ENCODE data around the gene UBE2D2. TPM values are rescaled to one million over a fixed set of nuclear protein-coding genes. Genes with fewer than 3 reads are reported as not detected.
A peak's percentile ranks its signal among the peaks of the same experiment; 100 is the strongest.
"Not testable (repeated sequence)": the region's sequence is repeated elsewhere in the genome, so short reads cannot be mapped to it uniquely, and the experiment has no call there.

Gene UBE2D2
- total RNA-seq, 1 experiment from 2014 or later, result 187 TPM

- no peak for TF ChIP-seq CTCF (IDR thresholded peaks at IDR 0.05; ENCODE audit: unreplicated experiment)
- BruUV-seq (replicated peaks), result no TSS peak
- no peak overlapping the region for H3K4me3 Mint-ChIP-seq (ENCODE audit: low read depth, unreplicated experiment)
- H3K4me1 Mint-ChIP-seq (ENCODE audit: low read depth, unreplicated experiment), result peaks cover 22% of the 10 kb centered on the region
- intact Hi-C loops (cut with micrococcal nuclease; ENCODE audit: unreplicated experiment), result no loop called here
- H3K27me3 Mint-ChIP-seq (ENCODE audit: unreplicated experiment), result no peaks in the 10 kb centered on the region
- H3K27ac Mint-ChIP-seq (ENCODE audit: unreplicated experiment), result no peak overlapping the region
- CTCF ChIA-PET, result interaction anchor here (0.6 kb wide), 1 partner anchor 22 kb away, joined by 3 read pairs; no protein-coding TSS in a partner anchor
- H3K9me3 Mint-ChIP-seq (ENCODE audit: low read depth, unreplicated experiment), result no peaks in the 10 kb centered on the region
- H3K36me3 Mint-ChIP-seq (ENCODE audit: insufficient read depth, unreplicated experiment), result no peaks in the 10 kb centered on the region
- no peak for DNase-seq
Observed at GRCh38 chr5:139524446-139524845, 36.7 kb upstream of the UBE2D2 start.

GRCh38 chr5:139524940-139525585 lies 36.1 kb upstream of the UBE2D2 start:
- peaks cover 22% of the 10 kb centered on the region for H3K4me1 Mint-ChIP-seq (ENCODE audit: low read depth, unreplicated experiment)
- no peak overlapping the region for H3K4me3 Mint-ChIP-seq (ENCODE audit: low read depth, unreplicated experiment)
- no peaks in the 10 kb centered on the region for H3K27me3 Mint-ChIP-seq (ENCODE audit: unreplicated experiment)
- H3K36me3 Mint-ChIP-seq (ENCODE audit: insufficient read depth, unreplicated experiment), result no peaks in the 10 kb centered on the region
- BruUV-seq (replicated peaks), result no TSS peak
- no peaks in the 10 kb centered on the region for H3K9me3 Mint-ChIP-seq (ENCODE audit: low read depth, unreplicated experiment)
- no peak overlapping the region for H3K27ac Mint-ChIP-seq (ENCODE audit: unreplicated experiment)
- CTCF ChIA-PET, result interaction anchor here (0.6 kb wide), 1 partner anchor 23 kb away, joined by 3 read pairs; no protein-coding TSS in a partner anchor
- DNase-seq, result no peak
- intact Hi-C loops (cut with micrococcal nuclease; ENCODE audit: unreplicated experiment), result loop anchor here (5.0 kb wide), 1 partner anchor 37 kb away; the partner anchor contains the start of gene UBE2D2
- TF ChIP-seq CTCF (IDR thresholded peaks at IDR 0.05; ENCODE audit: unreplicated experiment), result no peak

- intact Hi-C loops (cut with micrococcal nuclease; ENCODE audit: unreplicated experiment), result loop anchor here (5.0 kb wide), 1 partner anchor 37 kb away; the partner anchor contains the start of gene UBE2D2
- H3K27me3 Mint-ChIP-seq (ENCODE audit: unreplicated experiment); H3K27ac Mint-ChIP-seq (ENCODE audit: unreplicated experiment); H3K9me3 Mint-ChIP-seq (ENCODE audit: low read depth, unreplicated experiment); H3K36me3 Mint-ChIP-seq (ENCODE audit: insufficient read depth, unreplicated experiment); CTCF ChIA-PET; BruUV-seq (replicated peaks): not testable (repeated sequence)
- DNase-seq, result peak; percentile 13
- Mint-ChIP-seq H3K4me3 (ENCODE audit: low read depth, unreplicated experiment) (peak overlapping the region; percentile 11), H3K4me1 (ENCODE audit: low read depth, unreplicated experiment) (peaks cover 22% of the 10 kb centered on the region)
Observed at GRCh38 chr5:139525586-139526308, 35.4 kb upstream of the UBE2D2 start.

GRCh38 chr5:139526309-139527089 lies 34.6 kb upstream of the UBE2D2 start:
- not testable (repeated sequence) for H3K36me3 Mint-ChIP-seq (ENCODE audit: insufficient read depth, unreplicated experiment); H3K27me3 Mint-ChIP-seq (ENCODE audit: unreplicated experiment); H3K9me3 Mint-ChIP-seq (ENCODE audit: low read depth, unreplicated experiment); BruUV-seq (replicated peaks); H3K27ac Mint-ChIP-seq (ENCODE audit: unreplicated experiment); DNase-seq
- Mint-ChIP-seq H3K4me3 (ENCODE audit: low read depth, unreplicated experiment) (peak overlapping the region; percentile 11), H3K4me1 (ENCODE audit: low read depth, unreplicated experiment) (peaks cover 22% of the 10 kb centered on the region)
- CTCF ChIA-PET, result interaction anchor here (0.5 kb wide), 1 partner anchor 25 kb away, joined by 3 read pairs; no protein-coding TSS in a partner anchor
- intact Hi-C loops (cut with micrococcal nuclease; ENCODE audit: unreplicated experiment), result loop anchor here (5.0 kb wide), 1 partner anchor 36 kb away; the partner anchor contains the start of gene UBE2D2

GRCh38 chr5:139527090-139527470 lies 34.1 kb upstream of the UBE2D2 start:
- peaks cover 22% of the 10 kb centered on the region for H3K4me1 Mint-ChIP-seq (ENCODE audit: low read depth, unreplicated experiment)
- H3K27ac Mint-ChIP-seq (ENCODE audit: unreplicated experiment); H3K36me3 Mint-ChIP-seq (ENCODE audit: insufficient read depth, unreplicated experiment); BruUV-seq (replicated peaks); H3K4me3 Mint-ChIP-seq (ENCODE audit: low read depth, unreplicated experiment); H3K9me3 Mint-ChIP-seq (ENCODE audit: low read depth, unreplicated experiment); H3K27me3 Mint-ChIP-seq (ENCODE audit: unreplicated experiment); DNase-seq: not testable (repeated sequence)
- CTCF ChIA-PET, result interaction anchor here (0.5 kb wide), 1 partner anchor 25 kb away, joined by 3 read pairs; no protein-coding TSS in a partner anchor
- intact Hi-C loops (cut with micrococcal nuclease; ENCODE audit: unreplicated experiment), result loop anchor here (5.0 kb wide), 1 partner anchor 35 kb away; the partner anchor contains the start of gene UBE2D2

- not testable (repeated sequence) for H3K27ac Mint-ChIP-seq (ENCODE audit: unreplicated experiment); H3K27me3 Mint-ChIP-seq (ENCODE audit: unreplicated experiment); H3K4me3 Mint-ChIP-seq (ENCODE audit: low read depth, unreplicated experiment); BruUV-seq (replicated peaks); H3K9me3 Mint-ChIP-seq (ENCODE audit: low read depth, unreplicated experiment); DNase-seq; H3K36me3 Mint-ChIP-seq (ENCODE audit: insufficient read depth, unreplicated experiment)
- intact Hi-C loops (cut with micrococcal nuclease; ENCODE audit: unreplicated experiment), result loop anchor here (5.0 kb wide), 1 partner anchor 34 kb away; the partner anchor contains the start of gene UBE2D2
- CTCF ChIA-PET, result interaction anchor here (0.6 to 0.7 kb wide), 2 partner anchors 23 to 1214 kb away, joined by 3 to 4 read pairs; no protein-coding TSS in a partner anchor
- H3K4me1 Mint-ChIP-seq (ENCODE audit: low read depth, unreplicated experiment), result peaks cover 22% of the 10 kb centered on the region
Observed at GRCh38 chr5:139527896-139528467, 33.2 kb upstream of the UBE2D2 start.

- H3K9me3 Mint-ChIP-seq (ENCODE audit: low read depth, unreplicated experiment); DNase-seq; H3K4me3 Mint-ChIP-seq (ENCODE audit: low read depth, unreplicated experiment); H3K36me3 Mint-ChIP-seq (ENCODE audit: insufficient read depth, unreplicated experiment); BruUV-seq (replicated peaks); H3K27me3 Mint-ChIP-seq (ENCODE audit: unreplicated experiment); H3K27ac Mint-ChIP-seq (ENCODE audit: unreplicated experiment); CTCF ChIA-PET: not testable (repeated sequence)
- intact Hi-C loops (cut with micrococcal nuclease; ENCODE audit: unreplicated experiment), result loop anchor here (5.0 kb wide), 1 partner anchor 34 kb away; the partner anchor contains the start of gene UBE2D2
- H3K4me1 Mint-ChIP-seq (ENCODE audit: low read depth, unreplicated experiment), result peaks cover 22% of the 10 kb centered on the region
Observed at GRCh38 chr5:139528695-139529094, 32.4 kb upstream of the UBE2D2 start.

All from Calu3 (cell line).